GM19351 (cell line): ENCODE data around the gene CHRNA4.
"Not testable (repeated sequence)": the region's sequence is repeated elsewhere in the genome, so short reads cannot be mapped to it uniquely, and the experiment has no call there.

Experiments
- ATAC-seq: cut with Tn5 transposase; IDR thresholded peaks from one replicate; pipeline ENCODE4 v1.9.1; 2021; ENCODE audit warnings: mild to moderate bottlenecking, moderate library complexity; ENCODE audit not compliant: unreplicated experiment

CHRNA4 gene

GRCh38 chr20:63398744-63399514, 37.8 kb upstream of the CHRNA4 start:
- ATAC-seq: no peak

GRCh38 chr20:63397946-63398450, 36.8 kb upstream of the CHRNA4 start:
- no peak for ATAC-seq

- ATAC-seq: no peak
Observed at GRCh38 chr20:63397155-63397843, 36.1 kb upstream of the CHRNA4 start.

- ATAC-seq: no peak
Observed at GRCh38 chr20:63396300-63396699, 35.2 kb upstream of the CHRNA4 start.

GRCh38 chr20:63395723-63396122, 34.6 kb upstream of the CHRNA4 start:
- no peak for ATAC-seq

- no peak for ATAC-seq
Observed at GRCh38 chr20:63394920-63395455, 33.8 kb upstream of the CHRNA4 start.

GRCh38 chr20:63394069-63394919, 33.1 kb upstream of the CHRNA4 start:
- ATAC-seq: no peak

- ATAC-seq: no peak
Observed at GRCh38 chr20:63393566-63393965, 32.4 kb upstream of the CHRNA4 start.

- no peak for ATAC-seq
Observed at GRCh38 chr20:63392465-63393365, 31.6 kb upstream of the CHRNA4 start.

- ATAC-seq: no peak
Observed at GRCh38 chr20:63387917-63388316, 26.8 kb upstream of the CHRNA4 start.

- no peak for ATAC-seq
Observed at GRCh38 chr20:63387393-63387792, 26.2 kb upstream of the CHRNA4 start.

GRCh38 chr20:63386491-63386890, 25.3 kb upstream of the CHRNA4 start:
- no peak for ATAC-seq

- ATAC-seq: no peak
Observed at GRCh38 chr20:63385819-63386218, 24.7 kb upstream of the CHRNA4 start.

- no peak for ATAC-seq
Observed at GRCh38 chr20:63384336-63384735, 23.2 kb upstream of the CHRNA4 start.

- ATAC-seq: no peak
Observed at GRCh38 chr20:63383556-63383955, 22.4 kb upstream of the CHRNA4 start.

- no peak for ATAC-seq
Observed at GRCh38 chr20:63382551-63383300, 21.6 kb upstream of the CHRNA4 start.

- no peak for ATAC-seq
Observed at GRCh38 chr20:63381781-63382431, 20.8 kb upstream of the CHRNA4 start.

GRCh38 chr20:63380346-63380870, 19.3 kb upstream of the CHRNA4 start:
- ATAC-seq: no peak

- not testable (repeated sequence) for ATAC-seq
Observed at GRCh38 chr20:63379872-63380271, 18.7 kb upstream of the CHRNA4 start.
